HK-2 (cell line): ENCODE measurements around the gene EFNB2.

Experiments
- DNase-seq: peaks from one replicate; pipeline ENCODE4 v3.0.0-alpha.2; 2018; ENCODE audit not compliant: unreplicated experiment

EFNB2 gene

DNA sequence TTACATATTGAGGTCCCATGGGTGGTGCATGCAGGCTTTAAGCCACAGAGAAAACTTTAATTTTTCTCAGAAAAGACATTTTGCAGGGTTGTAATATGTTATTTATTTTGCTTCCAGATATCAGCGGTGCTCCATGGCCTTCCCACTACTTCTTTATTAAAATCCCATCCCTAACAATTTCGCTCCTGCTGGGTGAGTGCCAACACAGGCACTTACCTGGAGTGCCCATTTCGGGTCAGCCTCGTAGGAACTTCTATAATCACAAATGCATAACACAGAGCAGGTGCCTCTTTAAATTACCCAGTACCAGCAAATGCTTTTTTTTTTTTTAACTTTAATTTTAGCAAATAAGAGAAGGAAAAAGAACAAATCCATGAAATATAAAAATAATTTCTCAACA is 86.4 kb downstream of the EFNB2 start:
- DNase-seq, result no peak

GRCh38 chr13:106445996-106446395 is 89.5 kb downstream of the EFNB2 start:
- DNase-seq, result peak; percentile 50

DNA sequence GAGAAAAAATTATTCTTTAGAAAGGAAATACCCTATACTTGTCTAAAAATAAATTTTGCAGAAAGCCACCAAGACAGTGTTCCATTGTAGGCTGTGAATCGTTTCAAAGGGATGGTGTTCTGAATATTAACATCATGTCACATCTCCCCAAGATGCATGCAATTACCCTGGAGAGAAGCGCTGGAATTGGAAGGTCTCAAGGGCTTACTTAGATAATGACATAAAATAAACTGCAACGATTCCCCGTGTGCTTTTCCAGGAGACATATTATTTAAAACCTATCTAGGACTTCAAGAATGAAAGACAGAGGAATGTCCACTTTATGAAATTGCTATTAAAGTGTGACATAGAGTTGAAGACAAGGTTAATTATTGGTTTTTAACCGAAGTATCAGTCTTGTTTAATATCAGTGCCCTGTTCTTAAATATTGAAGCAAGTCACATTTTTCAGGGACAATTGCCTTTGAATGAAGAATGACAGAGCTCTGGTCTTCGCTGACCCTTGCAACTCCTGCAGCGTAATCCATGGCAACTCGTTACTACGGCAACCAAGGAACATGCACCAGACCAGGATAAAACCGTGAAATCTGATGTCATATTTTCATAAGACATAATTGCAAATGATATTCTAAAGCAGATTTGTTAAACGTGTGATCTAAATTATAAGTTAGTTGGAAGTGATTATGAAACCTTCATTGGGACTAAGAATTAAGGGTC is 91.7 kb downstream of the EFNB2 start:
- DNase-seq, result no peak

DNA sequence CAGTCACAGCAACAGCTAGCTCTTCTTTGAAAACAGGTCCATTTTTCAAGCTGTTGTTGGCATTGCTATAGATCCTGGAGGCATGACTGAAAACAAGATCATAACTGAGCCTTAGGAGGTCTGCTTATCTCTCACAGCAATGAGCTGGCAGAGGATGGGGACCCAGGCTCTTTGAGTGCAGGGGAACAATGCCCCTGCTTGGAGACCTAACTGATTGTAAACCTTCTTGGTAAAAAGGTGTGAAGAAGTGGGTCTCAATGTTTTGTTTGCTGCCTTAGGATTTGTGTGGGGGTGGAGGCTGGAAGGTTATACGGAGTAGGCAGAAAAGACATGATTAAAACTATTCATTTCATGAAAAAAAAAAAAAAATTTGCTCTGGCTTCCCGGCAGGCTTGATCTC is 94.6 kb downstream of the EFNB2 start:
- DNase-seq, result no peak
